HG03521 (cell line): ENCODE measurements around the gene LRRFIP2.
A peak's percentile ranks its signal among the peaks of the same experiment; 100 is the strongest.
"Not testable (repeated sequence)": the region's sequence is repeated elsewhere in the genome, so short reads cannot be mapped to it uniquely, and the experiment has no call there.

ENCODE experiments used
- ATAC-seq: cut with Tn5 transposase; IDR thresholded peaks from one replicate; pipeline ENCODE4 v1.9.1; 2021; ENCODE audit warnings: mild to moderate bottlenecking, moderate library complexity; ENCODE audit not compliant: unreplicated experiment

LRRFIP2 gene

DNA sequence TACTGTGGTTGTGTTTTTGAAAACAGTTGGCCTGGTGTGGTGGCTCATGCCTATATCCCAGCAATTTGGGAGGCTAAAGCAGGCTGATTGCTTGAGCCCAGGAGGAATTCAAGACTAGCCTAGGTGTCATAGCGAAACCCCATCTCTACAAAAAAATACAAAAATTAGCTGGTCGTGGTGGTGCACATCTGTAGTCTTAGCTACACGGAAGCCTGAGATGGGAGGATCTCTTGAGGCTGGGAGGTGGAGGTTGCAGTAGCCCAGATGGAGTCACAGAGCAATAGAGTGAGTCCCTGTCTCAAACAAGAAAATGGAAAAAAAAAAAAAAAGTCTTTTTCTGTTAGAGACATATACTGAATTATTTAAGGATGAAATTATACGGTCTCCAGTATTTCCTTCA lies 14.7 kb upstream of the LRRFIP2 start:
- no peak for ATAC-seq

DNA sequence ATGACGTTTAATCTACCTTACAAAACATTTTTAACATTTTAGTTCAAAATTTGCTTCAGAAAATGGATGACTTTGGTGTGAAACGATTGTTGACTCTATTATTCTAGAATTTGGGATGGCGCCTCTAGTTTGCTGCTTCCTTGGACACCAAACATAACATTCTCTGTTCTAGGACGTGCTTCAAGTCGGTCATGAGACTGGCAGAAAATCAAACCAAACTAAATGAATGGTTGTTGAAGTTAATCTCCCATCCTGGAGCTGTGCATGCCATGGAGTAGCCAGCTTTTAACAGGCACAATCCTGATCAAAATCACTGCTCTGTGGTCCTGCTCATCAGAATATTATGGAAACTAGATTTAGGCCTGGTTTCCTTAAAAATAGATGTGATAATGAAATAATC lies 9.6 kb upstream of the LRRFIP2 start:
- no peak for ATAC-seq

DNA sequence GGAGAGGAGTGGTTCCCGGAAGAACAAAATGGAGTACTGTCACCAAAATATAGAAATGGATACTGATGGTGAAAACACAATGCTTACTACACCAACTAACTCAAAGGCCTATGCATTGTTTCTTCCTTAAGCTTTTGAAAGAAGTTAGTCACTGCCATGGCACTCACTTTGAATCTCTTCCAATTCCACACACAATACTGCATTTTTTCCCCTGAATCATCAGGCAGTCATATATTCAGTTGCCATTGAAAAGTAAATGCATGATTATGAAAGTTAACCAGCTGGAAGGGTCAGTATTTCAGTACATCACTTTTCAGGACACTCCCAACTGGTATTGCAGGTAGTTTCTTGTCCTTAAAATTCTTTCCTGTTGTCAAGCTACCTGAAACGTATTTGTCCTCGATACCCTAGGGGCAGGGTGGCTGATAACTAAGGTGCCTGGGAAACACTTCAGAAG lies 9.0 kb upstream of the LRRFIP2 start:
- no peak for ATAC-seq

DNA sequence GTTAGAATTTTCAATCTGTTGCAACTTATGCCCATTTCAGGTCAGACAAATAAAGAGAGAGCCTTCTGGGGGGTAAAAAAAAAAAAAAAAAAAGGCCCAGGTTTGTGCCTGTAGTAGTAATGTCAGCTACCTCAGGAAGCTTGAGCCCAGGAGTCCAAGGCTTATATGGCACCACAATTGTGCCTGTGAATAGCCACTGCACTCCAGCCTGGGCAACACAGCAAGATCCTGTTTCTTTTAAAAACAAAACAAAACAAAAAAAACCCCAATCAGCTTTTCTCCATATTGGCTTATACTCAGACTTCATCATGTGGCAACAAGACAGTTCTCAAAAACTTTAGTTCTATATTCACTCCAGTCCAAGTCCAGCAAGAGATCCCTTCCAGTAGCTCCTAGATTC lies 8.4 kb upstream of the LRRFIP2 start:
- ATAC-seq = no peak

DNA sequence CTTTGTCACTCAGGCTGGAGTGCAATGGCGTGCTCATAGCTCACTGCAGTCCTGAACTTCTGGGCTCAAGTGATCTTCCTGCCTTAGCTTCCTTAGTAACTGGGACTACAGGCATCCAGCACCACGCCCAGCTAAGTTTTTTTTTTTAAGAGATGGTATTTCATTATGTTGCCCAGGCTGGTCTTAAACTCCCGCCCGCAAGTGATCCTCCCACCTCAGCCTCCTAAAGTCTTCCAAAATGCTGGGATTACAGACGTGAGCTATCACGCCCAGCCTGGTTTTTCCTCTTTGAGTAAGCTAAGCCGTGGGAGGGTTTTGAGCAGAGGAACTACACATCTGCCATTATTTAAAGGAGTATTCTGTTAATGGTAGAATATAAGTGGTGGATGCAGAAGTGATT lies 7.4 kb upstream of the LRRFIP2 start:
- ATAC-seq = no peak

DNA sequence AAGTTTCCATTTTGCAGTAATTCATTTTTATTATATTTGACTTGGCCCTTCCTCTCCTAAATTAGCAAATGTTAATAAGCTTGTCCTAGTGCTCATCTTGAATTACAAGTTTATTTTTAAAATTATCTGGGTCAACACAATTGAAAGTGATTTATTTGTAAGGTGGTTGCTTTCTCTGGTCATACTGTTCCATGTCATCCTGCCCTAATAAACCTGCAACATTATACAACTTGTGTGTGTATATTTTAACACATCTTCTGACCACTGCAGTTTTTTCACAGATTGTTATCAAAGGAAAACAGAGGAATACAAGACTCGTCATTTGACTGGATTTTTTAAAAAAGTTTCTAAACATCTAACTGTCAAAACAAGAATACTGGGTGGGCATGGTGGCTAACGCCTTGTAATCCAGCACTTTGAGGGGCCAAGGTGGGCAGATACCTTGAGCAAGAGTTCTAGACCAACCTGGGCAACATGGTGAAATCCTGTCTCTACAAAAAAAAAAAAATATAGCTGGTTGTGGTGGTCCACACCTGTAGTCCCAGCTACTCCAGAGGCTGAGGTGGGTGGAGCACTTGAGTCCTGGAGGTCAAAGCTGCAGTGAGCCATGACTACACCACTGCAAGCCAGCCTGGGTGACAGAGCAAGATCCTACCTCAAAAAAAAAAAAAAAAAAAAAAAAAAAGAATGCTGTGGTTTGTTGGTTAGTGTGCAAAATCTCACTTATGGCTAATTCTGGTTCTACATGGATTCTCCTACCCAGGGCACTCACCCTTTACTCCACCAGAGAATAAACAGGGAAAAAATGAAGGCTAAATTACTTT lies 5.0 kb upstream of the LRRFIP2 start:
- ATAC-seq = no peak

DNA sequence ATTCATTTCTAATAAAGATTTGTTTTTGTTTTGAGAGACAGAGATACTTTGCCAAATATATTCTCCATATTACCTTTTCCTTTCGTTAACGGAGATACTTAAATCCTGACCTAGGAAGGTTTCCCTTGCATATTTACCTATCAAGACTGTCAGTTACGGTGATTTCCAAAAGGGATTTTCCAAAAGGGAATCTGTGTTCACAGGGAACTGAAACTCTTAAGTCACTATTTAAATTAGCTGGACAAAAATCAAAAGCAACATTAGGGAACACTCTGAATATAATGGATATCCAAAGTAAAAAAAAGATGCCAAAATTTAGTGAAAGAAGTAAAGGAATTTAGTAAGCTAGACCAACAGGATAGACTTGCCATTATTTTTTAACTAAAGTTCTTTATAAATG lies 576 bp downstream of the LRRFIP2 start:
- no peak for ATAC-seq

DNA sequence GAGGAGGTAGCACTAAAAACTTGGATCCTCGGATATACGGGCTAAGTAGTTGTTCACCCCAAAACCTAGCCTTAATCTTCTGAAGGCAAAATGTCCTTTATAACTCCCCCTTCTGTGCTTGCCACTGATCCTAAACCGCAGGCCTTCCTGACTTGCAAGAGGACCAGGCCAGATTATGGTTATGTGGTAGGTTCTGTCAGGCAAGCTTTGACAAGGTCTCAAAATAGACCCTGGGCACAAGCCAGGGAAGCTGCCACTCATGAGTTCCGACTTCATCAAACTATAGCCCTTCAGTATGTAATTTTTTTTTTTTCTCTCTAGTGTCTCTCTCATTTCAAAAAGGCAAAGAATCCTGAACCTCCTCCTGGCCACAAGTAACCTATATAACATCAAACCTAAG lies 3.2 kb downstream of the LRRFIP2 start:
- no peak for ATAC-seq

DNA sequence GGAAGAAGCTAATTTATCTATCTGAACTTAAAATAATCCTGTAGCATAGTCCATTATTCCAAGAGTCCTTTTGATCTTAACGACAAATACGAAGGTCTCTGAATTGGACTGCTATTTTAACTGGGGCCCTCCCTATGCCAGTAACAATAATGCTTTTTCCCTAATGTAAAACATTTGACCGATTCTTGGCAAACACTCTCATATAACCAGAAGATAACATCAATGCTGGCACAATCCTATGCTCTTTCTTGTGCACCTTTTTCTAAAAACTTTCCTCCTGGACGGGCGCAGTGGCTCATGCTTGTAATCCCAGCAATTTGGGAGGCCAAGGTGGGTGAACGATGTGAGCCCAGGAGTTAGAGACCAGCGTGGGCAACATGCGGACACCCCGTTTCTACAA lies 3.9 kb downstream of the LRRFIP2 start:
- ATAC-seq = no peak

DNA sequence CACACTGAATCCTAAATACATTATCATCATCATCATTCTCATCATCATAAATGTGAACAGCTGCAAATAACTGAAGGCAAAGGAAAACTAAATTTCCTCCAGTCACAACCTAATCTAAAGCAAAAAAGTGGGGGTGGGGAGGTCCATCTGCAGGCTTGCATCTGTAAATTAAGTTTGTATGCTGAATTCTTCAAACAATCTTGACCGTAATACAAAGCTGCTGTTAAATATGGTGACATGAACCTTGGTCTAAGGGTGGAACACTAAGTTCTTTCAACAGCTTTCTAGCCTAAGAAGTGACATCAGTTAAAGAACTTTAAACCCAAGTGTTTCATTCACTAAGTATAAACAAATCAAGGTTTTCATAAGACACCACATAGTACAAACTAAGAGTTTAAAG lies 4.3 kb downstream of the LRRFIP2 start:
- ATAC-seq = no peak

DNA sequence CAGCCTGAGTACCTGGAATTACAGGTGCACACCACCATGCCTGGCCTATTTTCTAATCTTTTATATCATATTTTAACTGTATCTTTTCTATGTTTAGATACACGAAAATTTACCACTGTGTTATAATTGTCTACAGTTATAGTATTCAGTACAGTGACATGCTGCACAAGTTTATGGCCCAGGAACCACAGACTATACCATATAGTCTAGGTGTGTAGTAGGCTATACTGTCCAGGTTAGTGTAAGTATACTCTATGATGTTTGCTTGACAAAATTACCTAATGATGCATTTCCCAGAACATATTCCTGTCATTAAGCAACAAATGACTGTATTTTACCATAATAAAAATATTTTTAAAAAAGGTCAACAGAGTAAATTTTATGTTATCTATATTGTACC lies 5.5 kb downstream of the LRRFIP2 start:
- no peak for ATAC-seq

DNA sequence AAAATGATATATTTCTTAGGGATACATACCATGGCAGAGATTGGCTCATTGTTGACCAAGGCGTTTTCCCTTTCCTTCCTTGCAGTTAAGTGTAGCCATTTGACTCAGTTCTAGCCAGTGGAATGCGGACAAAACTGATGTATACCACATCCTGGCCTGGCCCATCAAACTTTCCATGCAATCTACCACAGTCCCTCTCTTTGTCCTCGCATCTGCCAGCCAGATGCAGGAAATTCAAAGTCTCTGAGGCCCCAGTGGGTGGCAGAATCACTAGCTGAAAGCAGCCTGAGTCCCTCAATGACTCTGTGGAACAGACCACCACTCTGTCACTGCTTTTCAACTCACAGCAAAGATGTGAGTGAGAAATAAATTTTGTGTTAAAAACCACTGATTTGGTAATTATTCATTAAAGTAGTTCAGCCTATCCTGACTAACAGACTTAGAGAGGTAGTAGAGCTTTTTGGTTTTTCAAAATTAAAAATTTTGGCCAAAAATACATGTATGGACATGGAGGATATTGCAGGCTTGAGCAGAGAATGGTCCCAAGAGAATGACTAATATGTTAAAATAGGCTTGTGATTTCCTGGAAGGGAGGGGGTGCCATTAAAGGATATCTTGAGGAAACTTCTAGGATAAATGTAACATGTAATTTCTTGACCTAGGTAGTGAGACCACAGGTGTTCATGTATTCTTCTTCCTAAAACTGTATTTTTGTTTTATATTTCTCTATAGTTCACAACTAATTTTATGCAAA lies 10.9 kb downstream of the LRRFIP2 start:
- peak; percentile 35 for ATAC-seq

DNA sequence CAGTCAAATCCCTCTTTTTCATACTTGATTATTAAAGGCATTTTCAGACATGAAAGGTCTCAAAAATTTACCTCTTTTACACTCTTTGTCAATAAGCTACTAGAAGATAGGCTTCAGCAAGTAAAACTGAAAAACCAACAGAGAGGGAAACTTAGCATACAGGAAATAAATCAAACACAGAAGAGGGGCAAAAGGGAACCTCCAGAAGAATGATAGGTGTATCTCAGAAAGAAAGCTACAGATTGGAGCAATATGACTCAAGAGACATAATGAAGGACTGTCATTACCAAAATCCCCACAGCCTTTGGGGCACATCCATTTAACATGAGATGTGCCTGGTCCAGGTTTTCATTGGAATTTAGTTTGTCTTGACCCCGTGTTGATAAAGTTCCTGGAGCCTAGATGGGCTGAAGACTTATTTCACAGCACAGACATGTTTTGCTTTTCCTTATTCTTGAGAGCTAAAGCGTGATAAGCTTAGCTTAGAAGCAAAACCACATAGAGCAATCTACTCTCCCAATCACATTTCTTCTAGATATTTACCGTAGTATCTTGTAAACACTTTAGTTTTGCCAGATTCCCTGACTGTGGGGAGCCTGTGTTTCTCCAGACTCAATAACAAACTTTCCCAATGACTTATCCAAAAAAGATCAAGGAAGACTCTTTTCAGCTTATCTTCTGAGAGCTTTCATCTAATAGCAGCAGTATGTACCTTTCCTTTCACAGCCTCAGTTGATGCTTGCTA lies 11.7 kb downstream of the LRRFIP2 start:
- peak; percentile 44 for ATAC-seq

DNA sequence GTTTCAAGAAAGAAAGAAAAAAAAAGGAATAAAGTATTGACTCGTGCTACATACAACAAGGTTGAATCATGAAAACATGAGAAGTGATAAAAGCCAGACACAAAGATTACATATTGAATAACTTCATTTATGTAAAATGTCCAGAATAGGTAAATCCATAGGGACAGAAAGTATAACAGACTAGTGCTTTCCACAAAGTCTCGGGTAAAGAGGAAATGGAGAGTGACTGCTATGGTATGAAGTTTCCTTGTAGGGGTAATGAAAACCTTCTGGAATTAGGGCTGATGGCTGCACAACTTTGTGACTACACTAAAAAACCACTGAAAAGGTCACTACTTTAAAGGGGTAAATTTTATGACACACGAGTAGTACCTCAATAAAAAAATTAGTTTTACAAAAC lies 13.0 kb downstream of the LRRFIP2 start:
- ATAC-seq = no peak

DNA sequence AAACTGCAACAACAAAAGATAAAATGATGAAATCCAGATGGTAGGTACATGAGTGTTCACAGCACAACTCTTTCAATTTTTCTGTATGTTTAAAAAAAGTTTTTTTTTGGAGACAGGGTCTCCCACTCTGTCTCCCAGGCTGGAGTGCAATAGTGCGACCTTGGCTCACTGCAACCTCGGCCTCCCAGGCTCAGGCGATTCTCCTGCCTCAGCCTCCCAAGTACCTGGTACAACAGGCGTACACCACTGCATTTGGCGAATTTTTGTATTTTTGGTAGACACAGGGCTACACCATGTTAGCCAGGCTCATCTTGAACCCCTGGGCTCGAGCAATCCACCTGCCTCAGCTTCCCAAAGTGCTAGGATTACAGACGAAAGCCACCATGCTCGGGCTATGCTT lies 18.6 kb downstream of the LRRFIP2 start:
- no peak for ATAC-seq

DNA sequence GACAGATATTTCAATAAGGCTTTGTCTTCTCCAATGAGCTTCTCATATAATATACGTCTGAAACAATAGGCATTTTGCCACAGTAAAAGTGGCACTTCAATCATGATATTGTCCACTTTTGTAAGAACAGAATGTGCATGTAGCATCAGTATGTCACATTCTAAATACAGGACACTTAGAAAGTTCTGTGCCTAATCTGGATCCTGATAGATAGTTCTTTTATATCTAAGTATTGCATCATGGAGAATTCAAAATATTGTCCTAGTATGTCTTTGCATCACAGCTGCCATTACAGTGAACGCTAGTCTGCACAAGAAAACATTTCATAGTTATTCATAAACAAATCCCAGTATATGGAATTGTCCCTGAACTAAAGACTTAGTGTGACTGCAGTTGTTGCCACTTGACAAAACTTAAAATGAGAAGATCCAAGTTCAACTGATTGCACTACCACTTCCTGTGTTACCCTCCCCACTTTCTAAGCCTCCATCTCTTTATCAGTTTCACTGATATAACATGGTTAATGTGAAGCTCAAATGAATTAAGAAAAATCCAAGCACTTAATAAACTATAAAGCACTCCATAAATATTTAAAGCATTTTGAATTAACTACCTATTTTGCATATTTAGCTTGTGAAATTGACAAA lies 19.6 kb downstream of the LRRFIP2 start:
- ATAC-seq = no peak

DNA sequence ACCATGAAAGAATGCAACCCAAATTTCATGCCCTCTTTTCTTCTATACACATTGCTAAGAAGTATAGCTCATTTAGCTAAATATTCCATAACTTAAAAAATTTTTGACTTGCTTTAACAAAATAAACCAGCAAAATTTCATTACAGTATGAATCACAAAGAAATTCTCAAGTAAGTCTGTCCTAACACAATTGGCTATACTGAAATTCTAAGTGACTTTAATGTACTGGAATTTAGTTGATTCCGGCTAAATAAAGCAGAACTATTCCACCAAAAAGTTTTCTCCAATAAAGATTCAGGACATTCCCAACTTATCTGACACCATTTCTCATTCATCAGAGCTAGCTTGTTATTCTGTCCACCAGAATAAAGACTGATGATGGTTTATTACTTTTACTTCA lies 23.8 kb downstream of the LRRFIP2 start:
- ATAC-seq = no peak

DNA sequence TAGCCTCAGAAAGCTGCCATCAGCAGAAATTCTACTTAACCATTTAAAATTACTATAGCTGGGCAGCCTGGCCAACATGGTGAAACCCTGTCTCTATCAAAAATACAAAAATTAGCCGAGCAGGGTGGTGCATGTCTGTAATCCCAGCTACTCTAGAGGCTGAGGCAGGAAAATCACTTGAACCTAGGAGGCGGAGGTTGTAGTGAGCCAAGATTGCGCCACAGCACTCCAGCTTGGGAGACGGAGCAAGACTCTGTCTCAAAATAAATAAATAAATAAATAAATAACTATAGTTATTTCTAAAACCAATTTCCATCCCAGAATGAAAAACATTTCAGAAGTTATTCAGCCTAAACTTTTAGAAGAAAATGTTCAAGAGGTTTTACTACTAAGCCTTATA lies 25.1 kb downstream of the LRRFIP2 start:
- no peak for ATAC-seq

DNA sequence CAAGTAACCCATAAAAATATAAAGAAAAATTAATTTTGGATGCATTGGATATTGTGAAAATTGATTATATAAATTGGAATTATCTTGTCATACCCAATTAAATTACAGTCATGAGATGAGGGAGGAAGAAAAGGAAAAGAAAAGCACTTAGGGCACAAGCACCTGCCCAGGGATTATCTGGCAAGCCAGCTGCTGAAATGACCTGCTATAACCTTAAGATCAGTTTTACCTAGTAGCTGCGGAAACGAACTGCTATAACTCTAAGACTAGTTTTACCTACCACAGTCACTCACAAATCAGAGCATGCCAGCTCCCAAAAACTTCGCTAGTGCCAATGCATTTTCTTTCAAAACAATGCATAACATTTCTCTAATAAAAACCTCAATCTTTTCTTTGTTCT lies 26.2 kb downstream of the LRRFIP2 start:
- ATAC-seq = no peak

DNA sequence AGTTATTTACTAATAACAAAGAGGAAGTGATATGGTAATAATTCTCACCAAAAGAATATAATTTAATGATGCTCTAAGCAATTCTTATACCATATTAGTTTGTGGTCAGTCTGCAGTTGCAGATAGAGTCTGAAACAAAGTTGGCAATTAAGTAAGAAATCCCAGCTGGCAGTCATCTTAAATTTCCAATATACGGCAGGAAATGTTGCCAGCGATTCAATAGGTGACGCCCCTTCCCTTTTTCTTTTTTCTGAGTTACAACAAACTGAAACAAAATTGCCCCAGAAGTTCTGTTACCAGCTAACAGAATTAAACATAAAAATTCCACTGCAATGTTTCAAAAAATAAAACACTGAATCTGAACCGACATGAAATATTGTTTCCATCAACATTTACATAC lies 26.7 kb downstream of the LRRFIP2 start:
- no peak for ATAC-seq

DNA sequence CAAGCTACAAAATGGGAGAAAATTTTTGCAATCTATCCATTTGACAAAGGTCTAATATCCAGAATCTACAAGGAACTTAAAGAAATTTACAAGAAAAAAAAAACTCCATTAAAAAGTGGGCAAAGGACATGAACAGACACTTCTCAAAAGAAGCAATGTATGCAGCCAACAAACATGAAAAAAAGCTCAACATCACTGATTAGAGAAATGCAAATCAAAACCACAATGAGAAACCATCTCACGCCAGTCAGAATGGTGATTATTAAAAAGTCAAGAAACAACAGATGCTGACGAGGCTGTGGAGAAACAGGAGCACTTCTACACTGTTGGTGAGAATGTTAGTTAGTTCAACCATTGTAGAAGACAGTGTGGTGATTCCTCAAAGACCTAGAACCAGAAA lies 27.5 kb downstream of the LRRFIP2 start:
- ATAC-seq = not testable (repeated sequence)
